ENCODE results near the gene KCTD17.
A peak's percentile ranks its signal among the peaks of the same experiment; 100 is the strongest.

KCTD17 gene

DNA sequence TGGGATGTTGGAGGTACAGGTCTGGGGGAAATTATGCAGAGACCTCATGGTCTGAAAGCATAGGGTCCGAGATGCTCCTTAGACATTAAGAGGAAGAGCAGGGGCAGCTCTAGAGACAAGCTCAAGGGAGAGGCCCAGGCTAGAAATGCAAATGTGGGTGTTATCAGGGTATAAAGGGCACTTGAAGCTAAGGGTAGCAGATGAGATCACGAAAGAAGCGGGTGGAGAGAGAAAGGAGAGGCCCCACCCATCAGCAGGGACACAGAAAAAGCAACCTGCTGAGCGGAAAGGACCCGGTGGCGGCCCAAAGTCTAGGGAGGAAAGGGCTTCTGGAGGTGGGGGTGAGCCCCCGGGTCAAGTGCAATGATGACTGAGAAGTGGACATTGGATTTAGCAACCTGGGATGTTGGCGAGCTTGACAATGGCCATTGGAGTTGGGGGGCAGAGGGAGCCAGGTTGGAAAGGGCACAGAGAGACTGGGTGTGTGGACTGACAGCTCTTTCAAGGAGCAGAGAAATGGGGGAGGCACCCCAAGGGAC, 49.1 kb downstream of the KCTD17 start:
- peaks cover 9% of the 10 kb centered on the region for H3K4me1 Mint-ChIP-seq
- no peak for ATAC-seq (replicated peaks; ENCODE audit: extremely low read depth, poor library complexity, severe bottlenecking)
- H3K27ac Mint-ChIP-seq (ENCODE audit: low read depth) = no peak overlapping the region
- H3K36me3 Mint-ChIP-seq (ENCODE audit: insufficient read depth) = no peaks in the 10 kb centered on the region
- no peaks in the 10 kb centered on the region for H3K9me3 Mint-ChIP-seq
- peaks cover 15% of the 10 kb centered on the region for H3K27me3 Mint-ChIP-seq
- no peak overlapping the region for H3K4me3 Mint-ChIP-seq
- DNase-seq (ENCODE audit: low spot score in 2 of 2) = no peak

DNA sequence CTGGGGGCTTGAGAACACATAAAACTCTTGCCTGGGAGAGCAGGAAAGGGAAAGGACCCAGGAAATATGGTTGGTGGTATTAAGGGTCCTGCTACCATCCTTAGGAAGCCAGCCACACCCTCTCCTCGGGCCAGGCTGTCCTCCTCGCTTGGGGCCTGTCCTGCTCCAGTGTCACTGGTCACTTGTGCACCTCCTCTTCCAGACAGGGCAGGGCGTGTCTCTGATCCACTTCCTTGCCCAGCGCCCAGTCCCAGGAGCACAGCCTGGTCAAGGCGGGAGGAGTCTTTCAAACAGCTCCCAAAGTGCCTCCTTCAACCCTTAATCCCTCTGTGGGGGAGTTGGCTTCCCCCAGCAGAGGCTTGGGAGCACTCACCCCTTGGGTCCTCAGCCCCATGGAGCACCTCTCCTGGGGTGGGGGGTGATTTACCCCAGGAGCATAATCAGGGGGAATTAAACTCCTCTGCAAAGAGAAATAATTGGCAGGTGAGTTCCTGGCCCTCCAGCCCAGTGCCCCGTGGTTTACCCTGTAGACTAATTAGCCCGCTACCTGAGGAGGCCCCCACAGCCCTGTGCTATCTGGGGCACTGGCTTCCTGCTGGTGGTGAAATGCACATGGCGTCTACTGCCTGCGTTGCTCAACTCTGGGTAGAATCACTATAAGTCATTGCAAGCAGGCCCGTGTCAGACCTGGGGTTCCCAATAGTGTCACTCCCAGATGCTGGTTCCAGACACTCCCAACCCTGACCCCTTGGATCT, 49.9 kb downstream of the KCTD17 start:
- Mint-ChIP-seq H3K4me1 (peaks cover 9% of the 10 kb centered on the region), H3K4me3 (no peak overlapping the region), H3K36me3 (ENCODE audit: insufficient read depth) (no peaks in the 10 kb centered on the region), H3K27ac (ENCODE audit: low read depth) (no peak overlapping the region), H3K27me3 (peaks cover 8% of the 10 kb centered on the region), H3K9me3 (no peaks in the 10 kb centered on the region)
- ATAC-seq (replicated peaks; ENCODE audit: extremely low read depth, poor library complexity, severe bottlenecking) (no peak), DNase-seq (ENCODE audit: low spot score in 2 of 2) (no peak)

DNA sequence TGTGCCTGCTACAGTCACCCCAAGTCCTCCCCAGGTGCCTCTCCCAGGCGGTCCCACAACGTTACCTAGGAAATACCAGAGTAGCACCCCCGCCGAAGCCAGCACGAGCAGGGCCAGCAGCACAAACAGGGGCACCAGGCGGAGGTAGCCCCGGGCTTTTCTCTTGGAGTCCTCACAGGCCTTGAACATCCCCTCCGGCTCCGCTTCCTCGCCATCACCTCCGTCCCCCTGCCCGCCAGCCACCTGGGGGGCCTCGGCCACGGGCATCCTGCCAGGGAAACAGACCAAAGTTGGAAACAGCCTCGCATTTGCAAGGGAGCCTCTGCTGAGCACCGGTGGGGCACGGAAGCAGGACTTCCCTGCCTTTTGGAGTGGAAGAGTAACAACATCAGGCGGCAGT, 51.6 kb downstream of the KCTD17 start:
- H3K27me3 Mint-ChIP-seq = no peaks in the 10 kb centered on the region
- H3K9me3 Mint-ChIP-seq = no peaks in the 10 kb centered on the region
- ATAC-seq (replicated peaks; ENCODE audit: extremely low read depth, poor library complexity, severe bottlenecking) = no peak

DNA sequence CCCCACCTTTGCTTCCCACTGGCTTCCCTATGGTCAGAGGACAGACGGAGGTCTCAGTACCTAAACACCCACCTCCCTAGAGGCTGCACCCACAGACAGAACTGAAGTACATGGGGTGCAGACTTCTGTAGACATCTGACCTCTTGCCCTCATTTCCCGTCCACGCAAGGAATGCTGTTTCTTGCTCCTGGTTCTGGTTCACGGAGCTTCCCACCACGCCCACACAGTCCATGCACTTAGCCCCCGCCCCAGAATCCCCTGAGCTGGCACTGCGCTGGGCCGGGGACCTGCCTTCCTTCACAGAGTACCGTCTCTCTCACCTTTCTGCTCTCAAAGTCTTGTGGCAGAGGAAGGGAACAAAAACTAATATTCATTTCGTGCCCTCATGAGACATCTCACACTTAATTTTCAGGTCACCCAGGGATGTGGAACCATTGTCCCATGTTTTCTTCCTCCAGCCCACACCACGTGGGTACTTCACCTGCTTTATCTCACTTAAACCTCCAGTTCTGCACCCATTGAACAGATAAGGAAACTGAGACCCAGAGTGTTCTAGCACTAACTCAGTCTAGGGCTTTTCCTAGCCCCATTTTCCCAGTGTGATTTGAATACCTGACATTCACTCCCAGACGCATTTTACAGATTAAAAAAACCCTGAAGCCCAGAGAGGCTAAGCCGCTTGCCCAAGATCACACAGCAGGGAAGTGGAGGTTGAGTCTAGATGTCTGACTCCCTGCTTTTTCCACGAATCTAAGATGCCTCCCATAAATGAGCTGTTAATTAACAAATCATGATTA, 52.3 kb downstream of the KCTD17 start:
- ATAC-seq (replicated peaks; ENCODE audit: extremely low read depth, poor library complexity, severe bottlenecking) (no peak), DNase-seq (ENCODE audit: low spot score in 2 of 2) (no peak)
- Mint-ChIP-seq H3K36me3 (ENCODE audit: insufficient read depth) (no peaks in the 10 kb centered on the region), H3K27ac (ENCODE audit: low read depth) (no peak overlapping the region), H3K27me3 (no peaks in the 10 kb centered on the region), H3K9me3 (no peaks in the 10 kb centered on the region), H3K4me3 (no peak overlapping the region), H3K4me1 (peaks cover 3% of the 10 kb centered on the region)

More for the DNA sequence above, 51.6 kb downstream of the KCTD17 start:
- H3K36me3 Mint-ChIP-seq (ENCODE audit: insufficient read depth) = no peaks in the 10 kb centered on the region
- no peak for DNase-seq (ENCODE audit: low spot score in 2 of 2)
- no peak overlapping the region for H3K27ac Mint-ChIP-seq (ENCODE audit: low read depth)
- peaks cover 9% of the 10 kb centered on the region for H3K4me1 Mint-ChIP-seq
- H3K4me3 Mint-ChIP-seq = no peak overlapping the region

DNA sequence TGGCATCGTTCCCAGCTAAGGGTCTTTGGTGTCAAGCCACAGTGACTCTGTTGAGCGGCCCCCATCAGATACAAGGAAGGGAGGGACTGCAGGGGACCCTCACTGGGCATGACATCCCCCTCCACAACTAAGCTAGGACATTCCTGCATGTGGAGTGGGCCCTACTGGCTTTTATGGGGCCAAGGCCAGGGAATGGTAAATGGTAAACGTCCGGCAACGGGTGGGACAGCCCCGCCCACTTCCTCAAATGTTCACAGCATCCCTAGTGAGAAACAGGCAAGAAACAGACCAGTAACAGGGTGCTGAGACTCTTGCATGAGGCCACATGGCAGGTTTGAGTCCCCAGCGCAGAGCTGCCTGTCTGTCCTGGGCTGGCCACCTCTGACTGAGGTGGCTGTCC, 53.6 kb downstream of the KCTD17 start:
- Mint-ChIP-seq H3K27ac (ENCODE audit: low read depth) (no peak overlapping the region), H3K4me3 (no peak overlapping the region), H3K4me1 (no peaks in the 10 kb centered on the region), H3K9me3 (no peaks in the 10 kb centered on the region), H3K36me3 (ENCODE audit: insufficient read depth) (no peaks in the 10 kb centered on the region), H3K27me3 (no peaks in the 10 kb centered on the region)
- no peak for DNase-seq (ENCODE audit: low spot score in 2 of 2)
- no peak for ATAC-seq (replicated peaks; ENCODE audit: extremely low read depth, poor library complexity, severe bottlenecking)

DNA sequence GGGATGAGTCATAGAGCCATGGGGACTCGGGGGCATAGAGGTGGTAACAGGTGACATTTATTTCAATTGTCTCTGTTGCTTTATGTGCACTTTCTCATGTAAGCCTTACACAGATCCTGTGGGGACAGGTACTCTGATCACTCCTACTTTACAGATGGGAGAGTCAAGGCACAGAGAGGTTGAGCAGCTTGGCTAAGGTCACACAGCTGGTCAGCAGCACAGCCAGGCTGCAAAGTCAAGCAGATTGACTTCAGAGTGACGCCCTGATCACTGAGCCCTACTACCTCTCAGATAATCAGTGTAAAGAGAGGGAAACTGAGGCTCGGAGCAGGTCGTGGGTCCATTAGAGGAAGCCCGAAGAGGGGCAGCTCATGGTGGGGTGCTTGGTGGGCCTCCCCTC, 54.4 kb downstream of the KCTD17 start:
- H3K27me3 Mint-ChIP-seq = no peaks in the 10 kb centered on the region
- ATAC-seq (replicated peaks; ENCODE audit: extremely low read depth, poor library complexity, severe bottlenecking) (no peak), DNase-seq (ENCODE audit: low spot score in 2 of 2) (no peak)
- peaks cover 1% of the 10 kb centered on the region for H3K36me3 Mint-ChIP-seq (ENCODE audit: insufficient read depth)
- H3K9me3 Mint-ChIP-seq = no peaks in the 10 kb centered on the region
- no peaks in the 10 kb centered on the region for H3K4me1 Mint-ChIP-seq
- H3K27ac Mint-ChIP-seq (ENCODE audit: low read depth) = no peak overlapping the region
- H3K4me3 Mint-ChIP-seq = no peak overlapping the region

DNA sequence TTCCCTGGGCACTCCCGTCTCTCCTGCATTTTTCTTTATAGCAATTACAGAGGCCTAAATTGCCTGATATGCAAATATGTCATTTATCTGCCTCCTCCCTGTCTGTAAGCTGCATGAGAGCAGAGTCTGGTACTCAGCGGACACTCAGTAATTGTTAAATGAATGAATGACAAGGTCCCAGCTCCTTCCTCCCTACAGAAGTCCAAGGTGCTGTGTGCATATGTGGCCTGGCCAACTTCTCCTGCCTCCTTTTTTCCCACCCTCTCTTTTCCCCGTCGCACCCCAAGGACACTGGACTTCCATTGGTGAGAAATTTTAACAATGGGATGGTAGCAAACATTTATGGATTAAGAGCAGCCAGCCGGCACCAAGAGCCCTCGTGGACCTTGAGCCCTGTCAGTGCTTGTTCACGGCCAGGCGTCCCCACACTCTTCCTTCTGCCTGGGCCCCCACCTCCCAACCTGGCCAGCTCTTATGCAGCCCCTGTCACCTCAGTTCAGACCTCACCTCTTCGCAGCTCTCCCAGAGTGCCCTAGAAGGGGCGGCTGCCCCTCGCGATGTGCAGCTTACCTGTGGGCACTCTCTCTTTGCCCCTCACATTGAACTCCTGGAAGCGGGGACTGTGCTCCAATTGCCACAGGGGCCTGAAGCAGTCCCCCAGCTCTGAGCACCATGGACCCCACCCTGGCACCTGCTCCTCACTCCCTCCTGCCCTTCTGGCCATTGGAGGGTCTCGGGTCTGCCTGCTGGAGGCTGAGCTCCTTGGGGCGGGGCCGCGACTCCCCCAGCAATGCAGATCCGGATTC, 56.5 kb downstream of the KCTD17 start:
- Mint-ChIP-seq H3K36me3 (ENCODE audit: insufficient read depth) (peaks cover 2% of the 10 kb centered on the region), H3K9me3 (no peaks in the 10 kb centered on the region), H3K27ac (ENCODE audit: low read depth) (no peak overlapping the region), H3K4me1 (no peaks in the 10 kb centered on the region), H3K4me3 (no peak overlapping the region), H3K27me3 (no peaks in the 10 kb centered on the region)
- ATAC-seq (replicated peaks; ENCODE audit: extremely low read depth, poor library complexity, severe bottlenecking) (no peak), DNase-seq (ENCODE audit: low spot score in 2 of 2) (no peak)

DNA sequence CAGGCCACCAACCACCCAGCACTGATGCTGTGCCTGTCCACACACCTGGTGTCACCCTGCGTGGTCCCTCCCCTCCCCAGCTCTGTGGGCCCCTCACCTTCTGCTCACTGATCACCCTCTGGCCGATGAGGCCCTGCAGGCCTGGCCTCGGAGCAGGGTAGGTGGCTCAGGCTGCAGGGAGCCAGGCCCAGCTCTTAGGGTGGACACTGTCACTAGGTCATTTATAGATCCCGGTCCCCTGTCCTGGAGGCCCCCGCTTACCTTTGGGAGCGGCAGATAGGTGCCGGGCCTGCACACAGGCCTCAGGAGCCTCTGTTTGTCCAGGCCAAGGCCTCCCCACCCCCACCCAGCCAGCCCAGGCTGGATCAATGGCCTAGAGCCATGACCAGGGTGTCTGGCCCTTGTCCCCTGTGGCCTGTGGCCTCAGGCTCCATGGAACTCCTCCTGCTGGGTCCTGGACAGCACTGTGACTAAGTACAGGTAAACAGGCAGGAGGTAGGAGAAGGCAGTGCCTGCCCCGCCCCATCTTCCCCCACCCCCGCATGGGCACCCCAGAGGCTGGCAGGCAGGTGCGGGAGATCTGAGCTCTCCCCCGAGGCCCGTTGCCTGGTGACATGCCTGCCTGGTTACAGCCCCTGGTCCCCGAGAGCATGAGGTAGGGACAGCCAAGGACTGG, 57.8 kb downstream of the KCTD17 start, which contains the start of gene TMPRSS6:
TMPRSS6 (minus strand) TSS at position 472 of the 676 bp plus-strand sequence. CDS start 6,296 bp downstream, outside the sequence.
- H3K4me1 Mint-ChIP-seq = no peaks in the 10 kb centered on the region
- DNase-seq (ENCODE audit: low spot score in 2 of 2) = no peak
- H3K27me3 Mint-ChIP-seq = no peaks in the 10 kb centered on the region
- no peak within 1 kb of the TSS for H3K27ac Mint-ChIP-seq (ENCODE audit: low read depth)
- ATAC-seq (replicated peaks; ENCODE audit: extremely low read depth, poor library complexity, severe bottlenecking) = no peak
- H3K4me3 Mint-ChIP-seq = no peak within 1 kb of the TSS
- peaks cover 2% of the 10 kb centered on the region for H3K36me3 Mint-ChIP-seq (ENCODE audit: insufficient read depth)
- H3K9me3 Mint-ChIP-seq = no peaks in the 10 kb centered on the region

DNA sequence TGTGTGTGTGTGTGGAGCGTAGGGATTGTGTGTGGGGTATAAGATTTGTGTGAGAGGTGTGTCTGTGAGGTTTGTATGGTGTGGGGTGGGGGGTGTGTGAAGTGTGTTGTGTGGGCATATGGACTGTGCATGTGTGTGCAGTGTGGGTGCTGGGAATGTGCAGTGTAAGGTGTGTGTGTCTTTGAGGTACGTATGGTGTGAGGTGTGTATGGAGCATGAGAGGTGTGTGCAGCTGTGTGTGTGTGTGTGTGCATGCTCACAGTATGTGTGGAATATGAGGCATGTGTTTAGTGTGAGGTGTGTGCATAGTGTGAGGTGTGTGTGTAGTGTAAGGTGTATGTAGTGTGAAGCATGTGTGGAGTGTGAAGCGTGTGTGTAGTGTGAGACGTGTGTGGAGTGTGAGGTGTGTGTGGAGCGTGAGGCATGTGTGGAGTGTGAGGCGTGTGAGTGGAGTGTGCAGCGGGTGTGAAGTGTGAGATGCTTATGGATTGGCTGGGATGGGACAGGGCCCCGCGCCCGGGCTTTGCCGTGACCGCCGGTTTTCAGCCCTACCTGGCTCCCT, 59.7 kb downstream of the KCTD17 start:
- DNase-seq (ENCODE audit: low spot score in 2 of 2) = no peak
- Mint-ChIP-seq H3K9me3 (no peaks in the 10 kb centered on the region), H3K27ac (ENCODE audit: low read depth) (peak overlapping the region; percentile 13), H3K27me3 (no peaks in the 10 kb centered on the region), H3K4me3 (no peak overlapping the region), H3K4me1 (peaks cover 5% of the 10 kb centered on the region), H3K36me3 (ENCODE audit: insufficient read depth) (peaks cover 2% of the 10 kb centered on the region)
- no peak for ATAC-seq (replicated peaks; ENCODE audit: extremely low read depth, poor library complexity, severe bottlenecking)

DNA sequence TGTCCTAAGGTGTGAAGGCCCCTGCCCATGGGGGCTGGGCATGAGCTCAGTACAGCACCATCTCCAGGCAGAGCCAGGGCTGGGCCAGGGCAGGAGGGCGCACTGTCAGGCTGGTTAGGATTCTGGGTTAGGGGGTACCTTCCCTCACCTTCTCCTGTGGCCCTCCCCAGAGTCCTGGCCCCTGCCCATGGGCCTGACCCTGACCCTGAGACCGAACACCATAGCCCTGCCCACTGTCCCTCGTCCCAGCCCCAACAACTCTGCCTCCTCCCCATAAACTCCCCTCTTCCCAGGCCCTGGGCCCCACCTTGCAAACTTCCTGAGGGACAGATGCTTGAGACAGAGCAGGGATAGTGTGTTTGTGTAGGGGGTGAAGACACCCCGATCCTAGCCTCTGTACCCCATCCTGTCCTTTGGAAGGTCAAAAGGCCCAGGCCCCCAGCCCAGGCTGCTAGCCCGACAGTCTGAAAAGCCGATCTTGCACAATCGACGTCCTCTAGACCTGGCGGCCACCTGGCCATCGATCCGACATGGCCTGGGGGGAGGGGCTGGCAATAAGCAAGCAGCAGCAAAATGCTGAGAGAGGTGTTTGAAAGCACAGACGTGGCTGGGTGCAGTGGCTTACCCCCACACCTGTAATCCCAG, 60.7 kb downstream of the KCTD17 start:
- Mint-ChIP-seq H3K4me1 (peaks cover 10% of the 10 kb centered on the region), H3K27ac (ENCODE audit: low read depth) (no peak overlapping the region), H3K27me3 (no peaks in the 10 kb centered on the region), H3K4me3 (no peak overlapping the region), H3K9me3 (no peaks in the 10 kb centered on the region), H3K36me3 (ENCODE audit: insufficient read depth) (peaks cover 4% of the 10 kb centered on the region)
- ATAC-seq (replicated peaks; ENCODE audit: extremely low read depth, poor library complexity, severe bottlenecking) (no peak), DNase-seq (ENCODE audit: low spot score in 2 of 2) (no peak)
